ENCODE results near the gene SEMA3D. TPM values are rescaled to one million over a fixed set of nuclear protein-coding genes. Genes with fewer than 3 reads are reported as not detected.

The SEMA3D gene
- total RNA-seq, 1 donor from 2014 or later, result 9.4 TPM

DNA sequence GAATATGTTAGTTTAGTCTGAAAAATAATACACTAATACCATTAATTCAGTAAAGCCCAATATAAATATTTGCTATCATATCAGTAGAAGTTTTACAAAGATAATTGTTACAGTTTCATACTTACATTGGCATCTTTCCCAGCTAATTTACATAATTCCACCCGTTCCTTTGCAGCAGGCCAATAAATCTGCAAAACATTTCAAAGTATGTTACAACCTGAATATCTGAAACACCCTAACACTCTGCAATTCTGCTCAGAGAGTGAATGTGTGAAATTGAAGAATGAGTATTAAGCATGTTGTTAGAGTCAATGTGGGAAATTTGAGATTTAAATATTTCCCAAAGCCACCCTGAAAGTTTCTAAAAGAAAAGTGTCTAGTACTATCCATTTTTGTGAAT is 105.5 kb downstream of the SEMA3D start:
- no peak for DNase-seq (ENCODE audit: low read depth in 2 of 2)

DNA sequence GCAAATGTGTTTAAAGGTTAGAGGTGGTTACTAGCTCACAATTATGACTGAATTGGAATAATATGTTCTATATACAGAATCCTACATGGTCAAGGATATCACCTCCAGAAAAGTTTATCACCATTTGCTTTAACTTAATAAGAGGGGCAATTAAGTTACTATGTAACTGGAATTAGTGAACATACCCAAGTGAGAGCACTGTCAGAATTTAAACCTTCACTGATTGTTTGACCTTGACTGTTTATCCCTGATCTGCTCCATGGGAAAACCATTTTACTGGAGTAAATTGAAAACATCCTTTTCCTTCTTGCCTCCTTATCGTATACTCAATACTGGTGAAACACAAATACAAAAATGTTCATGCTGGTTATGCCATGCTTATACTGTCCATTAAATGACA is 107.4 kb downstream of the SEMA3D start:
- no peak for DNase-seq (ENCODE audit: low read depth in 2 of 2)

DNA sequence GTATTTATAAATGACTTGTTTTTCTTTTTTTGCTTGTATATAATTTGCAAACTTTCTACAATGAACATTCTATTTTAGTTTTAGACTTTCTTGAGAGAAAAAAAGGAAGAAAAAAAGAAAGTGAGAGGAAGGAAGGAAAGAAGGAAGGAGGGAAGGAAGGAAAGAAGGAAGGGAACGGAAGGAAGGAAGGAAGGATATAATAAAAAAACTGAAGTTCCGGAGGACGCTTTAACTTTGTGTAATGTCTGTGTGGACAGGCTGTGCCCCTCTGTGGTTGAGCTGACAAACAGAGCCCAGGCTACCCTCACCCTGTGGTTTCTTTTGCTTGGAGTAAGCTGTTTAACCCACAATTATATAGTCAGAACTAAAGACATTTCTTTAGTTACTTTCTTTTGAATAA is 108.7 kb downstream of the SEMA3D start:
- no peak for DNase-seq (ENCODE audit: low read depth in 2 of 2)

DNA sequence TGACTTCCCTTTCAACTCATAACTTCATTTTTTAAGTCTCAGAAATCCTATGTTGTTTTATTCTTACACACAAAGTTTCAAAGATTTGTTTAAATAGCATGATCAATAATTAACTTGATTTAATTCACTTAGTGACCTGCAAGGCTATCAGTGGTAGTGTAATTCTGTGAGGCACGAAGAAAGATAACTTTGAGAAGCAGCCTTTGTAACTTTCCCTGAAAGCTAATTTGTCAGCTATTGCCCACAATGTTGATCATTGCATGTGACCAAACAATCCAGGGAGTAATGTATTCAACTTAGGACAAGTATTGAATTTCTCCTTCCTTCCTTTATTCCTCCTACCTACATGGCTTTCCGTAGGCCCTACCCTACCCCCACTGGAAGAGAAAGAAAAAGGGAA is 111.0 kb downstream of the SEMA3D start:
- no peak for DNase-seq (ENCODE audit: low read depth in 2 of 2)

DNA sequence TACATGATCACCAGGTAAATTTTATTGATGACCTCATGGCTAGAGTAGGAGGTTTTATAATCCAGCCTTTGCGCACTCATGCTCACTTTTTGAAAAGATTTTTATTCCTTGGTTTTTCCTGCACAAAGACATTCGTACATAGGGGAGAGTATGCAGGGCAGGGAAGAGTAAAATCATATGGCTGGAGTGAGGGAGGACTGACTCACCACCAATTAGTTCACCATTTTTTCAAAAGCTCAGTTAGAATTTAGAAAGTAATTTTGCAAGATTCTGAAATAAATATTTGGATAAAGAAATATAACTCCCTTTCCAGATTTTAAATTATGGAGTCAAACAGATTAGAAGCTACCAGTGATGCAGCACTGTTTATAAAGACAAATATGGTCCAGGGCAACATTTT is 111.9 kb downstream of the SEMA3D start:
- DNase-seq (ENCODE audit: low read depth in 2 of 2), result no peak

DNA sequence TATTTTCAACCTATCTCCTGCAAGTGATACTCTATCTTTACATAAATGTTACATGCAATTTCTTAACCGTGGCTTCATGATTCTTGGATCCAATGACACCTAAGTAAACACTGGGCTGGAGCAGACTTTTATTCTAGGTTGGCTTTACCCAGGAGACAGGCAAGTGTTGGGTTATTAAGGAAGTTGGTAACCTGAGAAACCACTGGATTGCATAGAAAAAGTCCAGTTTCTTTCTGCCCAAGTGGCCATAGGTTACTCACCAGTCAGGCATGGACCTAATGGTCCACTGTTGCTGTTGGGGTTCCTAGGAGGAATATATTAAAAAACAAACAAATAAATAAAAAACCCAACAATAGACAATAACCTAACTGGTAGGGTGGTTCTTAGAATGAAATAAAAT is 112.8 kb downstream of the SEMA3D start:
- no peak for DNase-seq (ENCODE audit: low read depth in 2 of 2)

DNA sequence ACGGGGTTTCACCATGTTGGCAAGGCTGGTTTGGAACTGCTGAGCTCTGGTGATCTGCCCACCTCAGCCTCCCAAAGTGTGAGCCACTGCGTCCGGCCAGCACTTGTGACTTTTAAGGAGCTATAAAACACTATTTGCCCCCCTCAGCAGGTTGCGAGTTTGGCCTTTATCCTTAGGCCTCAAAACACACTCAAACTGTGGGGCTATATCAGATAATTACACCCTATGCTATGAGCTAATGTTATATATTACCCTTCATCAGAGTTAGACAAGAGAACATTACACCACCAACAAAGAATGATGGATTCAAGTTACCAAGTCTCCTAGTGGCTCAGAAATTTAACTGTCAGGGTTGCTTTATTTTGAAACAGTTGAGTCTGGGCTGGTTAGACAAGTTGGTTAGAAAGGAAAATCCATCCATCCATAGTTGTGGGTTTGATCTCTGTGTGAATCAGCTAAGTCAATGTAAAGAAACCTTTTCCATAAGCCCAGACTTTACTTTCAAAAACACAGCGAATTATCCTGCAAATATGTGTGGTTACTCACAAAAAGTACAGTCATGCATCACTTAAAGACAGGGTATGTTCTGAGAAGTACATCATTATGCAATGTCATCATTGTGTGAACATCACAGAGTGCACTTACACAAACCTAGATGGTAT is 115.8 kb downstream of the SEMA3D start:
- DNase-seq (ENCODE audit: low read depth in 2 of 2), result no peak

DNA sequence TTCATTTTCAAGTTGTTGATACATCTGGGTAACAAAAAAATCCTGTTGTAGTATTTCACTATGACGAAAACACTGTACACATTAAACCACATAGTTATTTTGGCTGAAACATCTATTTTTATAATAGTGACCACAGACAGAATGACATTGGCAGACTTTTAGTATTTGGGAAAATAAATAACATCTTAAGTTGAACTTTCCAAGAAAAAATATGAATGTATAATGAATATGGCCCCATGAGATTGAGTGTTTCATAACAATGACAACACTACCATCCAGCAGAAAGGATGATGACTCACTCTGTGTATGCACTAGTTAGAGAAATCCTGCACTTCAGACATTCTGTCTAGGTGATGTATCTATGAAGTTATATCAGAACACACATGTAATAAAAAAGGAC is 118.1 kb downstream of the SEMA3D start:
- peak; percentile 10 to 83 for DNase-seq (ENCODE audit: low read depth in 2 of 2)

DNA sequence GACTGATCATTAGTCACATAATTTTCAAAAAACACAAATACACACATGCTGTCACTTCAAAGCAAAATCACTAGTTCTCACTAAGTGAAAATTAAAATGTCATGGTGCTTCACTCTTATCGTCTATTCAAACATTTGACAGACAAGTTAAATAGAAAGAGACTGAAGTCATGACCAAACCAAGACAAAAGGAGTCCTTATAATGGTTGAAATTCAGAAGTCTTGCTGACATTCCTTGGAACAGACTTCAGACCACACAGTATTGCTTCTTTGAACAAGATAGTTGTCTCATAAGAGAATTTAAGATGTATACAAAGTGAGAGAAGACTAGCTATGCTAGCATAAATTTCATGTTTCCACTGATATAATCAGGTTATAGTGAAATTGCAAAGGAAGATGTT is 119.5 kb downstream of the SEMA3D start:
- no peak for DNase-seq (ENCODE audit: low read depth in 2 of 2)

DNA sequence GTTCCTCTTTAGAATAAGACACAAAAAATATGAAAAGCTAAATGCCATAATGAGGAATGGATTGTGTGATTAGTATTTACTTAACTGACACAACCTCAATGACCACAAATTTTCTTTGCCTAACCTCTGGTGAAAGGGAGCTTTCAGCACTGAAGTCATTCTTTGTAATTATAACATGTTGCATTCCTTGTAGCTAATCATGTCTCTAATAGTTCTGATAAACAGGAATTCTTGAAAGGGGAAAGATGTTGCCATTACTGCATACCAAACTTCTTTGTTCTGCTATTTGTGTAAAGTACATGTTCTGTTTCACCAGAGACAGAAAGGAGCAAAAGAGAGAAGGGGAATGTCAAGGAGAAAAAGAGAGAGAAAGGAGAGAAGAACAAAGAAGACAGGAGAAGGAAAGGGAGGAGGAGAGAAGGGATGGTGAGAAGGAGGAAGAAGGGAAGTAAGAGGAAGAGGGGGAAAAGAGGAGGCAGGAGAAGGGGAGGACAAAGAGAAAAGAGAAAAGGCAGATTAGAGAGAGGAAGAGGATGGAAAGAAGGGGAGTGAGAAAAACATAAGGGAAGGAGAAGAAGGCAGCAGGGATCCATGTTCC is 120.9 kb downstream of the SEMA3D start:
- DNase-seq (ENCODE audit: low read depth in 2 of 2), result no peak

DNA sequence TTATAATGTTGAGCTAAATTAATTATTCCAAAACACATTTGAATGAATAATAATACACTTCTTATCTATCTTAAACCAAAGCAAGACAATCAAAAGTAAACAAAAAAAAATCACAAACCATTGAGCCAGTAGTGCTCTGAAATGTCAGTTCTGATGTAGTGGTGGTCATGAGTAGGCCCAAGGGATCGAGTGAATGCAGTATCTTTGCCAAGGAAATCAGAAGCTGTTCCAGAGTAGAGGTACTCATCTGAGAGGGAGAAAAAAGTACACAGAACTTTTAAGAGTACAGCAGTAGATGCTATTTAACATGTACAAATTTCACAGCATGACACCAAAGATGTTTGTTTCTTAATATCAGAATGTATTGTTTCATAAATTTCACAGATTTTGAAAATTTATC is 121.5 kb downstream of the SEMA3D start:
- DNase-seq (ENCODE audit: low read depth in 2 of 2), result peak in 1 of 2 donors; percentile 5

DNA sequence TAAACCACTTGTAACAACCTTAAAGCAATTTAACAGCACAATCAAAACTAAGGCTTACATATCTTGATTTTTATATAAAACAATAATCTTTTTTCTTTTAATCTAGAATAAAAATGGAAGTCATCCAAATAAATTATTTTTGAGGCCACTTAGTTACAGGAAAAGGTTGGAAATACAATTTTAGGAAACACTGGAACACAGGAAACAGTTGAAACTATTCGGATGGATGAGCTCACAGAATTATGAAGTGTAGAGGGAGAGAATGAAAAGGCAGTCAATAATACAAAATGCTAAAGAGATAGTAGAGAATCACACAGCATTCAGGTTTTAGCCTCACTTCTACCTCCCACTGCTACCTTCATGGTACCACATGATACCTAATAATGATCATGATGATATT is 124.2 kb downstream of the SEMA3D start:
- peak; percentile 21 to 55 for DNase-seq (ENCODE audit: low read depth in 2 of 2)

DNA sequence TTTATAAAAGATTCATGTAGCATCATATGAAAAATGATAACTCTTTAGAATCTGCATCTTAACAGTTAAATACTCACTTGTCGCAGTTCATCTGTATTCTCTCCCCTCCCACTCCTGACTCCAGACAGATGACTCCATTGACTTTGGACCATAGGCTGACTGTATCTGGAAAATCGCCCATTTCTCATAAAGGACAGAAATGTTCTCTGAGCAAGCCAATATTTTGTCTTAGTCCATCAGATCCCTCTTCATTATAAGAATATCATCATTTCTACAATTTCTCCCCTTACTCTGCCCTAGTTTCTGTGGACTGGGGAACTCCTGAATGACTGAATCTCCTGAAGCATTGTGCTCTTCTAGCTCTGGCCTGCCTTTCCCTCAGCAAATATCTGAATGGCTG is 125.4 kb downstream of the SEMA3D start:
- DNase-seq (ENCODE audit: low read depth in 2 of 2), result no peak

DNA sequence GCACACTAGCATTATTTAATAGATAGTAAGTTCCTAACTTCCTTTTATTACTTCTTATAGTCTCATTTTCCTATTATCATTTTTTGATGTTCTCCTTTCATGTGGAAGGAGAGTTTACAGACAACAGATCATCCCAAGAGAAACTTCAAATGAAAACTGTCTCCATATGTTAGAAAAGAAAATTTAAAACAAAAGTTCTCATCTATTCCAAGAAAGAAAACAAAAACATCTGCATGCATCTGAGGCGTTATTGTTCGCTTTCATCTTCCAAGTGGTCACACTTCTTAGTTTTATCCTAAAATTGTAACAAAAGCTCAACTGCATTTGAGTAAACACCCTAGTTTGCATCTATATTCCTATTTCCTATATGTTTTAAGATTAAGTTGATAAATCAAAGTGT is 126.2 kb downstream of the SEMA3D start:
- DNase-seq (ENCODE audit: low read depth in 2 of 2), result no peak

DNA sequence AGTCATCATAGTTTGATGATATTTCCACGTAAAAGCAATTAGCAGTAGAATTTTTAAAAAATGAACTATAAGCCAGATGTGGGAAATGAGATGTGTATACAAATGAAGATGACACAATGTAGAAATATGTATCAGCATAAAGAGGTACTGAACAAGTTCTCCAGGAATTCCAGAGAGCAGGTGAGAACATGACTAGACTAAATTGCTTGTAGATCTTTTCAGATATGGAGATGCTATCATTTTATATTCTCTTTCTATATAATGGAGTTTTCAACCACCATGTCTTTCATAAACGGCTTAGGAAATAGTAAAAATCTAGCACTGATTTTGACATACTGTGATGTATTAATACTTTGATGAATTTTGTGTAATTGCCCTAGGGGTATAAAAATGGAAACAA is 130.9 kb downstream of the SEMA3D start:
- DNase-seq (ENCODE audit: low read depth in 2 of 2), result no peak

DNA sequence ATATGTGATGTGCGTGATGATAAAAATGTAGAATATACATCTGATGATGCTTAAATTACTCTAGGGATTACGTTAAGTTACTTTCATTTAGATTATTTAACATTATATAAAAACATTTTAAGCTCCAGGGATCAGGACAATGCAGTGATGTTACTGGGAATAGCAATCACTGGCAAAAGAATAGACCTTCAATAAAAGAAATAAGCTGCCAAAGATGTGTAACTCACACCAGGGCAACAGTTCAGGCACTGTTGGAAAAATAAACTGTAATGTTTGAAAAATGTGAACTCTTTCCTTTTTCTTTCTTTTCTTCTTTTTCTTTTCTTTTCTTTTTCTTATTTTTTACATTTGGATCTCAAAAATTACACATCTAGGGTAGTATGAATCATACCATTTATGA is 131.7 kb downstream of the SEMA3D start:
- no peak for DNase-seq (ENCODE audit: low read depth in 2 of 2)

DNA sequence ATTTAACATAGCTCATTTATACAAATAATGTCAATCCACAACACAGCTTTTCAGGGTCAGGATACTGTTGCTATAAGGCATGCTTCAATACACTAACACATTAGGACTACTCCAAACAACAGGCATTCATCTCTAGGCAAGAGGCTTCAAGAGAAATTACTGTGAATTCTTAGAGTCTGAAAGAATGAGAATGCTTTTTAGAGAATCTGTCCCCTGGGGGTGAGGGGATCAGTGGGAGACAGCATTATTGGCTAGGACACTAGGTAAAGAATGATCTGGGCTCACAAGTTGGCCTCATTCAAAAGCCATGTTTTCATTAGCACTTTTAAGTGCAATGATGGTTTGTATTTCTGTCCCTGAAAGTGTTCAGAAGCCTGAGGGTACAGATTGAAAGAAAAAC is 132.6 kb downstream of the SEMA3D start:
- no peak for DNase-seq (ENCODE audit: low read depth in 2 of 2)

DNA sequence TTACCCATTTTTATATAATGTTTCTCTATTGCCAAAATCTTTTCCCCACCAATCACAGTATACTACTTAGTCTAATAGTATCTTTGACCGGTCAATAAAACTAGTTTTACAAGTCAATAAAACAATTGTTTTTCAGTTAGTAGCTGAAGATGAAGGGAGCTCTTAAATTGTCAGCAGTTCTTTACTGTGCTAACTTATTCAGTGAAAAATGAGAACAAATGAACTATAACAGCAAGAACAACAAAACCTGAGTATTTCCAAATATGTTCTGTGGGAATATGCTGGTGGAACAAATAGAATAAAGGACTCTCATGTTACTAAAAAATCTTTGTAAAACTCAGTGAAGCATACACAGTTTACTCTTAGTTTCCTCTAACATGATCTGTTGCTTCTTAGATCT is 134.0 kb downstream of the SEMA3D start:
- no peak for DNase-seq (ENCODE audit: low read depth in 2 of 2)

DNA sequence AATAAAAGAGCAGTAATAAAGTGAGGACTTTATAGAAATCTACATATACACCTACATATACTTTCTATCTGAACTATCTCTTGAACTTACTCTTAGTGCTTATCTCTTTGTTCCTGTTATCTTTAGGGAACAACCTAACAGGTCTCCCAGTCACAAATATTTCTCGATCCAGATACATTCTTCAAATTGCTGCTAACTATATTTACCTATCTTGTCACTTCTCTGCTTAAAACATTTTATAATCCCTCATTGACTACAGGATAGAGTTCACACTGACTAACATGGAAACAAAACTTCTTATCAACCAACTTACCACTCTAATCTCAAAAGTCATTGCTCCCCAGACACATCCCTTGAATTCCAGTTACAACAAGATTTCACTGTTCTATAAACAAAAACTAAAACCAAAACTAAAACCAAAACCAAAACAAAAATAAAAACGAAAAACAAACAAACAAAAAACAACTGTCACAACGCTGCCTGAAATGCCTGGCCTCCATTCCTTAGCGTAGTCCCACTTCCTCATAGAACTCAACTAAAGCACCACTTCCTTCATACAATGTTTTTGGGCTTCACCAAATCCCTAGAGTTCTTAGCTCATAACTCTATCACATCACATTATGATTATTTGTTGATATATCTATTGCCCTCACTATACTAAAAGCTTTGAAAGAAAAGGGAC is 134.7 kb downstream of the SEMA3D start:
- DNase-seq (ENCODE audit: low read depth in 2 of 2), result no peak

DNA sequence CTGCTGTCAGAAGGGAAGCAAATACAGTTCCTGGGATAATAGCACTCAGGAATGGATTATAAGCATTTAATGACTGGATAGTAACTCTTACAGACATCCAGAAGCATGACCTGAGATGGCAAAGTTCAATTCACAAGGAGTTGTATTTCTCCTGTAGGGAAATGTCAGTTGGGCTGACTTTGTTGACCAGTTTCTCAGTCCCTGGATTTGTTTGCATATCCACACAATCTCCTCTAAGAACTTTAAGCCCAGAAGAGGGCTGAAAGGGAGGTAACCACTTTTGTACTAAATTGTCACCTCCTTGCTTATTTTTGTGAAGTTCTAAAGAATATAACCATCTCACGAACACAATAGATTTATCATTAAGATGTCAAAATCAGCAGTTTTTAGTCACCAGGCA is 140.3 kb downstream of the SEMA3D start:
- DNase-seq (ENCODE audit: low read depth in 2 of 2), result no peak

DNA sequence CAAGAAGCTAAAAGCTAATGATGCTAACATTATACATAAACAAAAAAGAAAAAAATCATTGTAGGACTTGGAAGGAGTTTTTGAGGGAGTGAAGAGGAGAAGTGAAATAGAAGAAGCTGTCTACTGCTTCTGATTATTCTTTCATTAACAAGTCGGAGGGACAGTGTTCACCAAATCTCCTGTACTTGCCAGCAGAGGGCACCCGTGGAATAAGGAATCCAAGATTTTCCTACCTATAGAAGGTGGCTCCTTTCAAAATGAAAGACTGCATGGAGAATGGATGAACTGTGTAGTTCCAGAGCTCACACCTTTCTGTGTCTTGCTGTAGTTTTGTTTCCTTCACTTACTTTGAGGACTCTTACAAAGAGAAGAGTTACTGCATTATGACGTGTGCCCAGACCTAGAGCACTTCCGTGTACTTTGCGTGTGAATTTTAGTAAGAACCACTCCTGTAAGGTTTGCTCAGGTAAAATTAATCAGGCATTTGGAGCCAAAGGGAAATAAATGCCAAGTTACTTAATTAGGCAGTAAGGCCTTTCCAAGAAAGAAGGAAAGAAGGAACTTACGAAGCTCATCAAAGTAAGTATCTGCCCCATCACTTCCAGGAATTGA is 145.1 kb downstream of the SEMA3D start:
- DNase-seq (ENCODE audit: low read depth in 2 of 2), result peak; percentile 57 to 80

DNA sequence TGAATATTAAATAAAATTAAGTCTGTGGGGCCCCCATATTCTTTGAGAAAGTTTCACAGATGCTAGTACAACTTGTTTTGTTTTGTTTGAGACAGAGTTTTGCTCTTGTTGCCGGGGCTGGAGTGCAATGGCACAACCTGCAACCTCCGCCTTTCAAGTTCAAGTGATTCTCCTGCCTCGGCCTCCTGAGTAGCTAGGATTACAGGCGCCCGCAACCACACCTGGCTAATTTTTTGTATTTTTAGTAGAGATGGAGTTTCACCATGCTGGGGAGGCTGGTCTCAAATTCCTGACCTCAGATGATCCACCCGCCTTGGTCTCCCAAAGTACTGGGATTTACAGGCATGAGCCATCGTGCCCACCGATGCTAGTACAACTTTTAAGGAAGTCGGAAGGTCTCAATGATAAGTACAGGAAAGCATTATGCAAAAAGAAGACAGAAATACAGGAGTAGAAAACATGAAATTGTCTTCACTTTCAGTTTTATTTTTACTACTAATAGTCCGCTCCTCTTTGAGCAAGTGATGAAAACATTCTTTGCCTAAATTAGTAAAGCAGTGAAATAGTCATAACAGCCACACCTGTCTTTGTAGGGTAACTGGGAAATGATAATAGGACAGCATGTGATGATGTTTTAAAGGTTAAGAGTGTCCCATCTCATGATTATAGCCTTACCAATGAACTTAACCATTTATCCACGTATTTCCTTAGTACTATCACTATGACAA is 147.5 kb downstream of the SEMA3D start:
- DNase-seq (ENCODE audit: low read depth in 2 of 2), result no peak
